ENCODE results near the gene STRBP. TPM values are rescaled to one million over a fixed set of nuclear protein-coding genes. Genes with fewer than 3 reads are reported as not detected.
A peak's percentile ranks its signal among the peaks of the same experiment; 100 is the strongest.
"Not testable (repeated sequence)": the region's sequence is repeated elsewhere in the genome, so short reads cannot be mapped to it uniquely, and the experiment has no call there.

The STRBP gene
- 7.9 TPM for polyA plus RNA-seq (2013, experiment 1 of 2; ENCODE audit: insufficient read length)
- 8.8 TPM for polyA plus RNA-seq (2013, experiment 2 of 2; ENCODE audit: insufficient read length)

DNA sequence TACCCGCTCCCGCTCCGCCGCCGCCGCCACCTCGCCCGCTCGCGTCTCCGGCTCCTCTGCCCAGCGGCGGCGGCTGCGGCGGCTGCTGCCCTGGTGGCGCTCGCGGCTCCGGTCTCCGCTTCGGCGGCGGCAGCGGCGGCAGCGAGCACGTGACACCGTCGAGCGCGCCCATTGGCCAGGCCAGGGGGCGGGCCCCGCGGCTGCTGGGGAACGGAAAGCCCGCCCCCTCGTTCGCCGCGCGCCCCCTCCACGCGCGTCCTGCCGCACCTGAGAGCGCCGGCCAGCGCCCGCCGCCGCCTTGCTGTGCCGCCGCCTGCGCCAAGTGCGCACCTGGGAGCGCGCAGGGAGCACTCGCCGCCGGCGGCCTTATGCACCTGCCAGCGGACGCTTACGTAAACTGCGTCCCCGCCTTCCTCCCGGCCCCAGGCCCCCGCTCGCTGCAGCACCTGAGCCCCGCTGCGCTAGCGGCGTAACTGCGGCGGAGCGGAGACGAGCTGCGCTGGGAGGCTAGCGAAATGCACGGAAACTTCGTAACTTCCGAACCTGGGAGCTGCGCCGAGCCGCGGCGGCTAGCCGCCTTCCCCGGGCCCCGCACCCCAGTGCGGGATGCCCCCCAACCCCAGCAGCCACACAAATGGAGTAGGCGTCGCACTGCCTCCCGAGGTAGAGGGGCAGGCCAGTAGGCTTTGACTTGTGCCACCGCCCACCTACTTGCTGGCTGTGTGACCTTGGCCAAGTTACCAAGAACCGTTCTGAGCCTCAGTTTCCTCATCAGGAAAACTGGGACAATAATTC lies at the start of gene STRBP:
Gene STRBP (minus strand): TSS at position 122 of the 795 bp plus-strand sequence. CDS start 84,452 bp downstream, outside the sequence.
- DNase-seq: peak; percentile 81

DNA sequence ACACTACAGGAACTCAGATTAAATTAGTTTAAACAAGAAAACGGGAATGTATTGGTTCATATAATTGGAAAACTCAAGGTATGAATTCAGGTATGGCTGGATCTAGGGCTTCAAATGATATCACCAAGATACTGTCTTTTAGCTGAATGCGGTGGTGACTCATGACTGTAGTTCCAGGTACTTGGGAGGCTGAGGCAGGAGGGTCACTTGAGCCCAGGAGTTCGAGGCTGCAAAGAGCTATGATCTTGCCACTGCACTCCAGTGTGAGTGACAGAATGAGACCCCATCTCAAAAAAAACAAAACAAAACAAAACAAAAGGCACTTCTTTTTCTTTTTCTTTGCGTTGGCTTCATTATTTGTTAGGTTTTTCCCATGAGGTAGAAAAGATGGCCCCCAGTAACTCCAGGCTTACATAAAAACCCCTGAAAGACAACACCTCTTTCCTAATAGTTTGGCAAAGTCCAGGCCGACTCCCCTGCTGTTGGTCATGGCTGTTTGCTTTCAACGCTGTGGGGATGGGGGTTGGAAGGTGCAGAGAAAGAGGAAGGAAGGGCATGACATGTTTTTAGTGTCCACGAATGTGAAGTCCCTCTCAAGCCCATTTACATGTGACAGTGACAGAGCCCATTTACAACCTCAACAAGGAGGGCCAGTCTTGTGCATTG lies 47.8 kb upstream of the STRBP start:
- no peak for DNase-seq

- DNase-seq: no peak
These were observed 47.2 kb upstream of the STRBP start for GRCh38 chr9:123315635-123316034.

GRCh38 chr9:123314617-123315016 lies 46.2 kb upstream of the STRBP start:
- no peak for DNase-seq

DNA sequence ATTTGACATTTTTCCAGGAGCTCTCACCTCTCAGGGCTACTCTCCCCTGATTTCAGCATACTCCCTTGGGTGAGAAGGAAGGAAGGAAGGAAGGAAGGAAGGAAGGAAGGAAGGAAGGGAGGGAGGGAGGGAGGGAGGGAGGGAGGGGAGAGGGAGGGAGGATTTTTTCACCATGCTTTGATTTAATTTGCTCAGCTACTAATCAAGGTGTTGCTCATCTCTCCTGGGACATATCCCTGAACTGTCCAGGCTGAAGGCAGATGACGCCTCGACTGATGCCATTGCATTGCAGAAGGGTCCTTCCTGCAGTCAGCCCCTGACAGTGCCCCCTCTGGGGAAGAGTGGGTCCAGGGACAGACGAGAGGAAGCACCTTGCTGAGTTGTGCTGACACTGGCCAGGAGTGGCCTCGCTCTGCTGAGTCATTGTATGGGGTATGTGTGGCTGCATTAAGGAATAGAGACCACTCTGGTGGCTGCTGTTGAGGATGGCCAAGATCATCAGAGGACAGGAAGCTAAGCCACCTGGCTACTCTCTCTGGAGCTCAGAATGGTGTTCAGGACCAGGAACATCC lies 44.0 kb upstream of the STRBP start:
- no peak for DNase-seq

GRCh38 chr9:123311250-123311752 lies 42.9 kb upstream of the STRBP start:
- no peak for DNase-seq

- no peak for DNase-seq
These were observed 42.3 kb upstream of the STRBP start for GRCh38 chr9:123310551-123311249.

DNA sequence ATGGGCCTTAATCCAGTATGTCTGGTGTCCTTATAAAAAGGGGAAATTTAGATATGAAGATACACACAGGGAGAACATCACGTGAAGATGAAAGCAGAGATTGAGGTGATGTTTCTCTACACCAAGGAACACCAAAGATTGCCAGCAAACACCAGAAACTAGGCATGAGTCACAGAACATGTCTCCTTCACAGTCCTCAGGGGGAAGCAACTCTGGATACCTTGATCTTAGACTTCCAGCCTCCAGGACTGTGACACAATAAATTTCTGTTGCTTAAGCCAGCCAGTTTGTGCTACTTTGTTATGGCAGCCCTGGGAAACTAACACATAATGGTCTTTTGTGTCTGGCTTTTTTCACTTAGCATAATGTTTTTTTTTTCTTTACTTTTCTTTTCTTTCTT lies 41.2 kb upstream of the STRBP start:
- no peak for DNase-seq

DNA sequence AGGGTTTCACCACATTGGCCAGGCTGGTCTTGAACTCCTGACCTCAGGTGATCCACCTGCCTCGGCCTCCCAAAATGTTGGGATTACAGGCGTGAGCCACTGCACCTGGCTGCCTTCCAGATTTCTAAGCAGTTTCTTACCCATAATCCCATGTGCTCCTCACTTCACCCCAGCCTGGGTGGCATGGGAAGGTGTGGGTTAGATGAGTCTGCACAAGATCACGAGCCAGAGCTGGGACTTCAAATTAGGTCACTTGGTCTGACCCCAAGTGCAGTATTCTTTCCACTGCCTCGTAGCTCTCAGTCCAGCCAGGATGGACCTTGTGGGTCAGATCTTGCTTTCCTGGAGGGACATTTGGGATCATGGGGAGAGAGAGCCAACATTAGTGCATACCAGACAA lies 37.5 kb upstream of the STRBP start:
- no peak for DNase-seq

- DNase-seq: no peak
These were observed 35.9 kb upstream of the STRBP start for GRCh38 chr9:123304340-123304691.

DNA sequence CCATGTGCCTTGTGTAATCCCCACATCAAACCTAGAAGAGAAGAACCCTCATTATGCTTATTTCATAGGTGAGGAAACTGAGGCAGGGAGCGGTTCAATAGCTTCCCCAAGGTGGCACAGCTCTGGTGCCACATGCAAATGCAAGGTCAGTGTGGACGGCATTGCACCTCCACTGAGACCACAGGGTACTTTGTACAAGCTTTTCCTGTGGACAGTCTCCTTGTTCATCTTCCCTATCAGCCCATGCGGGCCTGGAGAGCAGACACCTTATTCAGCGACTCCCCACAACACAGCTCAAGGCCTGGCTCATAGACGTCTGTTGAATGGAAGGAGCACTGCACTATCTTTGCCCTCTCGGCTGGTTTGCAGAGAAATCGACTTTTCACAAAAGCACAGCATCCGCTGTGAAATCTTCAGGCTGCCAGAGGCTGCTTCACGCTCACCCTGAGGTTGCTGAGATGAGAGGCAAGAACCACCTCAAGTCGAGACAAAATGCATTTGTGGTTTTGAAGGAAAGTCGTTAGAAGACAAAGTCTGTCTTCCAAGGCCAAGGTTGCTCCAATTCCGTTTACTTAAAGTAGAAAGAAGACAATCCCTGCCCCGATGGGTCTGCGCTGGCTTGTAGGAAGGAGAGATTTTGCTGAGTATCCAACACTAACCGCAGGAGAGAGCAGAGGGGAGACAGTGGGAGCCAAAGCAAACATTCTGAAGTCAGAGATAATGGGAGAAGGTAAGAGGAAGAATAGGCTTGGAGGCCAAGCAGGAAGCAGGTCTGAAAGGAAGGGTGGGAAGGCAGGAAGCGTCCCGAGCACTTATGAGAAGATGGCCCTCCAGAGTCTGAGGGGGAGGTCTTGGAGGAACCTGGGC lies 34.2 kb upstream of the STRBP start:
- DNase-seq: no peak

- not testable (repeated sequence) for DNase-seq
These were observed 33.5 kb upstream of the STRBP start for GRCh38 chr9:123301936-123302335.

GRCh38 chr9:123300554-123300953 lies 32.2 kb upstream of the STRBP start:
- no peak for DNase-seq

- no peak for DNase-seq
These were observed 31.3 kb upstream of the STRBP start for GRCh38 chr9:123299558-123300126.

GRCh38 chr9:123296174-123296573 lies 27.8 kb upstream of the STRBP start:
- DNase-seq: no peak

- DNase-seq: no peak
These were observed 23.4 kb upstream of the STRBP start for GRCh38 chr9:123291736-123292135.

DNA sequence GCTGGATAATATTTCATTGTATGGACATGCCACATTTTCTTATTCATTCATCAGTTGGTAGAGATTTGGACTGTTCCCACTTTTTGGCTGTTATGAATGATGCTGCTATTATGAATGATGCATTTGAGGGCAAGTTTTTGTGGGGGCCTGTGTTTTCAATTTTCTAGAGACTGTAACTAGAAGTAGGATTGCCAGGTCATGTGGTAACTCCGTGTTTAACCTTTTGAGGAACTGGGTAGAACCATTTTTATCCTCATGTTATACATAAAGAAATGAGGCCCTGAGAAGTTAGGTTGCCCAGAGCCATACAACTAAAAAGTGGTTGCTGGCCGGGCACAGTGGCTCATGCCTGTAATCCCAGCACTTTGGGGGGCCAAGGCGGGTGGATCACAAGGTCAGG lies 22.4 kb upstream of the STRBP start:
- no peak for DNase-seq

DNA sequence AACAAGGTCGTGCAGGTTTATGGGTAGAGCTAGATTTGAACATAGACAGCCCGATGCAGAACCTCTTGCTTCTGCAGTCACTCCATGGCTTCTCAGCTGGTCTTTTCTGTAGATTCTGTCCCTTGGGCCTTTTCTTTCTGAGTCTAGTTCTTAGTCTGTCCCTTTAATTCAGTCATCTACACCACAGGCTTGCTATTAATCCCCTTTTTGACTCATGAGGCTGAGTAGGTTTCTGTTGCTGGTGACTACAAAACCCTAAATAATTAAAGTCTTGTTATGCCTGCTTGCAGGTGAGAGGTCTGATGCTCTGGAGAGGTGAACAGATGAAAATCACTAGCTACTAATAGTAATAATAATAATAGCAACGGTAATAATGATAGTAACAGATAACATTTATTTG lies 19.3 kb upstream of the STRBP start:
- DNase-seq: no peak

- DNase-seq: no peak
These were observed 17.9 kb upstream of the STRBP start for GRCh38 chr9:123286324-123286723.

- no peak for DNase-seq
These were observed 16.3 kb upstream of the STRBP start for GRCh38 chr9:123284656-123285055.

- DNase-seq: no peak
These were observed 15.1 kb upstream of the STRBP start for GRCh38 chr9:123283455-123283854.

GRCh38 chr9:123283048-123283408 lies 14.6 kb upstream of the STRBP start:
- no peak for DNase-seq
